Prostate gland (tissue), 2 donors: Measurements from ENCODE around the gene MCC.

Experiments used
- CTCF ChIP-seq, 4 experiments: fragments of 200-600 bp in 2 of 4; fragments of 450-650 bp in 2 of 4; sonication (generic) in 2 of 4; IDR thresholded peaks; 1 replicate in 3 of 4; 2 replicates in 1 of 4; pipeline ENCODE4 v1.5.1; 2016 to 2019; ENCODE audit warnings: antibody characterized with exemption in 4 of 4, mild to moderate bottlenecking in 2 of 4, moderate library complexity in 2 of 4
- POLR2AphosphoS5 ChIP-seq: sonication (generic); formaldehyde crosslinking; IDR thresholded peaks from one replicate; pipeline ENCODE4 v1.6.1; 2017; ENCODE audit warnings: antibody characterized with exemption

DNA sequence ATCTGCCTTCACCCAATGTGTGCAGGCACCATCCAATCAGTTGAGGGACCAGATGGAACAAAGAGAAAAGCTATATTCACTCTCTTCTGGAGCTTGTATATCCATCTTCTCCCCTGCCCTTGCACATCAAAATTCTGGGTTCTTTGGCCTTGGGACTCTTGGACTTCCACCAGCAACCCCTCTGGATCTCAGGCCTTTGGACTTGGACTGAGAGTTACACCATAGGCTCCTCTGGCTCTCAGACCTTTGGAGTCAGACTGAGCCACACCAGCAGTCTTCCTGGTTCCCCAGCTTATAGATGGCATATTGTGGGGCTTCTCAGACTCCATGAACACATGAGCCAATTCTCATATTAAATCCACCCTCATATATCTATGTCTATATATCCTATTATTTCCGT lies 126.6 kb downstream of the MCC start:
- no peak for TF ChIP-seq CTCF (IDR thresholded peaks at IDR 0.05)
- TF ChIP-seq POLR2AphosphoS5, result no peak
